HepG2 (cell line): ENCODE data around the gene ALDH3B1. TPM values are rescaled to one million over a fixed set of nuclear protein-coding genes. Genes with fewer than 3 reads are reported as not detected.
A peak's percentile ranks its signal among the peaks of the same experiment; 100 is the strongest.

Source experiments
- ATAC-seq: fragments of 200-7000 bp; cut with Tn5 transposase; 3 replicates; pipeline ENCODE4 v1.9.1; 2020; ENCODE audit warnings: mild to moderate bottlenecking, moderate library complexity
- BruUV-seq: library from RNA; stranded (reverse); fragments of 400-500 nt; replicated peaks from 2 replicates; lab custom pipeline; 2021; lab: Mats Ljungman, UMichigan
- CTCF ChIA-PET: fragments of 300-600 bp; formaldehyde crosslinking; extraction: SDS; loops from one replicate; lab custom pipeline; 2021; ENCODE audit warnings: low total read pairs, inconsistent platforms, low intra/inter-chr PET ratio; lab: Yijun Ruan, JAX
- POLR2A ChIA-PET: fragments of 350-600 bp; sonication (Branson Sonifier 250); formaldehyde crosslinking; loops from one replicate; lab custom pipeline; 2020; ENCODE audit warnings: antibody characterized with exemption, inconsistent platforms; lab: Yijun Ruan, JAX
- DNase-seq: peaks from one replicate; pipeline ENCODE4 v3.0.0-alpha.2; 2015; ENCODE audit warnings: low spot score
- FAIRE-seq: peaks from 3 replicates; lab custom pipeline; 2011; peaks lifted over from hg19 to GRCh38; lab: Jason Lieb, UNC
- H2AFZ ChIP-seq: one replicate; pipeline ENCODE4 v1.6.1; 2011; ENCODE audit warnings: low read length, inconsistent platforms
- H3K27ac ChIP-seq: fragments of 300-600 bp; 3 replicates; pipeline ENCODE4 v1.8.0; 2011; ENCODE audit warnings: mixed run types, mild to moderate bottlenecking, mixed read lengths, low read length, inconsistent platforms; ENCODE audit not compliant: insufficient read depth; ENCODE audit errors: extremely low read length
- H3K27me3 ChIP-seq, 2 experiments: fragments of 200-600 bp in 1 of 2; 2 replicates in 1 of 2; 3 replicates in 1 of 2; pipeline versions ENCODE4 v1.6.0 to v1.8.0; 2011; ENCODE audit warnings: low read length in 2 of 2, mild to moderate bottlenecking in 2 of 2, moderate library complexity in 2 of 2, inconsistent platforms in 1 of 2; ENCODE audit not compliant: insufficient read depth in 2 of 2, control insufficient read depth in 1 of 2
- H3K36me3 ChIP-seq, 2 experiments: fragments of 200-600 bp in 1 of 2; replicated peaks in 1 of 2; 2 replicates in 1 of 2; 3 replicates in 1 of 2; pipeline versions ENCODE4 v1.5.1 to v1.8.0; 2011; ENCODE audit warnings: low read length in 2 of 2, inconsistent platforms in 1 of 2; ENCODE audit not compliant: insufficient read depth in 2 of 2, control insufficient read depth in 1 of 2
- H3K4me1 ChIP-seq: 2 replicates; pipeline ENCODE4 v1.5.1; 2012; ENCODE audit warnings: low read length, inconsistent platforms; ENCODE audit not compliant: insufficient read depth
- H3K4me2 ChIP-seq: 2 replicates; pipeline ENCODE4 v1.6.0; 2011; ENCODE audit warnings: low read depth, low read length, inconsistent platforms
- H3K4me3 ChIP-seq, 3 experiments: fragments of 200-600 bp in 1 of 3; sonication (generic), shearing (Covaris generic) in 1 of 3; replicated peaks in 1 of 3; 2 replicates each; pipeline ENCODE4 v1.5.1; 2011 to 2016; ENCODE audit warnings: low read length in 3 of 3, inconsistent platforms in 2 of 3, low read depth in 2 of 3, mild to moderate bottlenecking in 2 of 3, control low read depth in 1 of 3, mixed read lengths in 1 of 3; ENCODE audit not compliant: insufficient read depth in 1 of 3
- H3K79me2 ChIP-seq: one replicate; pipeline ENCODE4 v1.6.1; 2011; ENCODE audit warnings: low read length, inconsistent platforms; ENCODE audit not compliant: insufficient read depth
- H3K9ac ChIP-seq: 2 replicates; pipeline ENCODE4 v1.6.0; 2011; ENCODE audit warnings: mild to moderate bottlenecking, low read depth, low read length, inconsistent platforms; ENCODE audit not compliant: insufficient read depth
- H3K9me3 ChIP-seq: 2 replicates; pipeline ENCODE4 v1.5.1; 2012; ENCODE audit warnings: mild to moderate bottlenecking, low read length
- H4K20me1 ChIP-seq: 2 replicates; pipeline ENCODE4 v1.6.0; 2011; ENCODE audit warnings: inconsistent platforms, mild to moderate bottlenecking, low read length, moderate library complexity; ENCODE audit not compliant: insufficient read depth
- AGO2 ChIP-seq: fragments of 200-400 bp; formaldehyde crosslinking; optimal IDR thresholded peaks from 2 replicates; pipeline ENCODE3; 2017; ENCODE audit warnings: mild to moderate bottlenecking, low read depth, low read length, moderate library complexity
- ATF1 ChIP-seq: IDR thresholded peaks from 2 replicates; pipeline ENCODE4 v1.6.1; 2016; ENCODE audit warnings: mild to moderate bottlenecking, control low read depth
- NFKB2 ChIP-seq: sonication (generic); formaldehyde crosslinking; IDR thresholded peaks from 2 replicates; pipeline ENCODE4 v1.4.0; 2020; ENCODE audit warnings: missing genetic modification reagents, borderline replicate concordance
- POLR2A ChIP-seq, 2 experiments: IDR thresholded peaks; 2 replicates each; pipeline ENCODE4 v1.6.1; 2011; ENCODE audit warnings: low read depth in 2 of 2, low read length in 2 of 2, mild to moderate bottlenecking in 1 of 2, moderate library complexity in 1 of 2; ENCODE audit not compliant: insufficient read depth in 1 of 2
- POLR2AphosphoS2 ChIP-seq: IDR thresholded peaks from 2 replicates; pipeline ENCODE4 v1.6.1; 2011; ENCODE audit warnings: low read depth, low read length, improper control_type of control experiment
- SETDB1 ChIP-seq: sonication (generic); formaldehyde crosslinking; IDR thresholded peaks from 2 replicates; pipeline ENCODE4 v1.5.1; 2020; ENCODE audit warnings: missing genetic modification reagents, mild to moderate bottlenecking, borderline replicate concordance
- ZNF431 ChIP-seq: sonication (generic); formaldehyde crosslinking; IDR thresholded peaks from 2 replicates; pipeline ENCODE4 v1.9.0; 2022; ENCODE audit warnings: missing genetic modification reagents, low read depth, mild to moderate bottlenecking, borderline replicate concordance
- ZNF577 ChIP-seq: sonication (generic); formaldehyde crosslinking; IDR thresholded peaks from 2 replicates; pipeline ENCODE4 v1.4.0; 2020; ENCODE audit warnings: mild to moderate bottlenecking, low read depth, missing genetic modification reagents, borderline replicate concordance
- ZNF629 ChIP-seq: sonication (generic); formaldehyde crosslinking; conservative IDR thresholded peaks from 2 replicates; pipeline ENCODE4 v1.5.0; 2020; ENCODE audit warnings: missing genetic modification reagents
- ZNF878 ChIP-seq: sonication (generic); formaldehyde crosslinking; IDR thresholded peaks from 2 replicates; pipeline ENCODE4 v1.8.1; 2023; ENCODE audit warnings: mild to moderate bottlenecking, missing genetic modification reagents, moderate library complexity
- WGBS: methylation state at CpG from one replicate; pipeline ENCODE4 v1.1.6; 2017; ENCODE audit warnings: low lambda C conversion rate; 5-methylcytosine and 5-hydroxymethylcytosine counted together
- in situ Hi-C: cut with HindIII; loops from 2 replicates; pipeline ENCODE4 v1.10.0; 2017; ENCODE audit warnings: low pct_unique_long_range_greater_than_20kb; ENCODE audit not compliant: extremely low pct_ligation_motif_present
- intact Hi-C: fragments of 100-400 bp; cut with micrococcal nuclease; formaldehyde crosslinking; loops from one replicate; pipeline ENCODE4 v1.10.0; 2022; ENCODE audit not compliant: unreplicated experiment
- polyA plus RNA-seq, 8 experiments: library from polyadenylated mRNA; depleted of rRNA in 3 of 8; stranded (reverse) in 7 of 8; unstranded in 1 of 8; fragments of >200 nt; fragmentation: Illumina TruSeq in 4 of 8; extraction: Trizol in 4 of 8; gene quantifications; 2 replicates each; pipeline versions ENCODE4 v1.2.1 to v1.2.3, GENCODE V29; 2011 to 2016; ENCODE audit warnings: low read depth in 4 of 8, missing spikeins in 1 of 8, mixed read lengths in 1 of 8; ENCODE audit not compliant: insufficient read depth in 1 of 8
- total RNA-seq, 5 experiments: library from RNA; depleted of rRNA; stranded (reverse); fragments of >200 nt; fragmentation: Illumina TruSeq; extraction: Trizol; gene quantifications; 2 replicates each; pipeline ENCODE4 v1.2.3, GENCODE V29; 2016; ENCODE audit warnings: low read depth in 1 of 5
- TF ChIP-seq, protein P1 (sequence below): sonication (generic); formaldehyde crosslinking; IDR thresholded peaks from 2 replicates; pipeline ENCODE4 v1.9.0; 2022; ENCODE audit warnings: missing genetic modification reagents, mild to moderate bottlenecking, borderline replicate concordance
- TF ChIP-seq, protein P2 (sequence below): sonication (generic); formaldehyde crosslinking; IDR thresholded peaks from 2 replicates; pipeline ENCODE4 v1.8.1; 2023; ENCODE audit warnings: mild to moderate bottlenecking, missing genetic modification reagents
- TF ChIP-seq, protein P3 (sequence below): sonication (generic); formaldehyde crosslinking; IDR thresholded peaks from 2 replicates; pipeline ENCODE4 v1.4.0; 2020; ENCODE audit warnings: missing genetic modification reagents
- TF ChIP-seq, protein P4 (sequence below): sonication (generic); formaldehyde crosslinking; IDR thresholded peaks from 2 replicates; pipeline ENCODE4 v1.4.0; 2020; ENCODE audit warnings: missing genetic modification reagents

ALDH3B1 gene
- total and polyA plus RNA-seq, 2 of the 13 experiments (the other 11 are each of a cell fraction or from before 2014, with no cell fraction given) = 4.0 to 6.7 TPM

DNA sequence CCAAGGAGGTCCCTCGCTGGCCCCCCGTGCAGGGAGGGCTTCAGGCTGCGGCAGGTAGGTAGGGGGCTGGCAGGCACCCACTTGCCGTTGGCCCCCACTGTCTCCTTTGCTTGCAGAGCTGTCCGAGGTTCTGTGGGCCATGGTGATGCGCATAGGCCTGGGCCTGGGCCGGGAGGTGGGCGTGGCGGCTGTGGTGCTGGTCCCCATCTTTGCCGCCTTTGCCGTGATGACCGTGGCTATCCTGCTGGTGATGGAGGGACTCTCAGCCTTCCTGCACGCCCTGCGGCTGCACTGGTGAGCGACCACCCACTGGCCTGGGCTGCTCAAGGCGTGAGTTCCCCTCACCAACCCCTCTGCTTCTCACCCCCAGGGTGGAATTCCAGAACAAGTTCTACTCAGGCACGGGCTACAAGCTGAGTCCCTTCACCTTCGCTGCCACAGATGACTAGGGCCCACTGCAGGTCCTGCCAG, 40.3 kb downstream of the ALDH3B1 start:
- H4K20me1 ChIP-seq = peaks cover 5% of the 10 kb centered on the region; the same call in 1 of the 2 replicates
- no peak overlapping the region for H3K4me2 ChIP-seq
- H3K36me3 ChIP-seq = peaks cover 18 to 36% of the 10 kb centered on the region in 2 experiments
- ATAC-seq = peak; percentile 3
- H3K9me3 ChIP-seq = no peaks in the 10 kb centered on the region
- BruUV-seq = no TSS peak
- ChIA-PET CTCF (no interaction called here), POLR2A (no interaction called here)
- H3K27ac ChIP-seq = no peak overlapping the region
- FAIRE-seq = no peak
- DNase-seq = no peak
- TF ChIP-seq, protein P1, sequence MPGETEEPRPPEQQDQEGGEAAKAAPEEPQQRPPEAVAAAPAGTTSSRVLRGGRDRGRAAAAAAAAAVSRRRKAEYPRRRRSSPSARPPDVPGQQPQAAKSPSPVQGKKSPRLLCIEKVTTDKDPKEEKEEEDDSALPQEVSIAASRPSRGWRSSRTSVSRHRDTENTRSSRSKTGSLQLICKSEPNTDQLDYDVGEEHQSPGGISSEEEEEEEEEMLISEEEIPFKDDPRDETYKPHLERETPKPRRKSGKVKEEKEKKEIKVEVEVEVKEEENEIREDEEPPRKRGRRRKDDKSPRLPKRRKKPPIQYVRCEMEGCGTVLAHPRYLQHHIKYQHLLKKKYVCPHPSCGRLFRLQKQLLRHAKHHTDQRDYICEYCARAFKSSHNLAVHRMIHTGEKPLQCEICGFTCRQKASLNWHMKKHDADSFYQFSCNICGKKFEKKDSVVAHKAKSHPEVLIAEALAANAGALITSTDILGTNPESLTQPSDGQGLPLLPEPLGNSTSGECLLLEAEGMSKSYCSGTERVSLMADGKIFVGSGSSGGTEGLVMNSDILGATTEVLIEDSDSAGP = no peak
- TF ChIP-seq POLR2AphosphoS2 (no peak), NFKB2 (CRISPR knock-in tag) (no peak), POLR2A (IDR thresholded peaks at IDR 0.05; ENCODE audit: insufficient read depth in 1 of 2, low read depth in 2 of 2, low read length in 2 of 2) (0 out of 4 replicates have a peak, but pooled peaks of 1 of the 2 experiments have one; percentile 6), ZNF878 (CRISPR knock-in tag) (no peak), ATF1 (CRISPR knock-in tag) (no peak), ZNF431 (CRISPR knock-in tag) (no peak), AGO2 (peak; percentile 26), ZNF629 (CRISPR knock-in tag) (no peak), ZNF577 (CRISPR knock-in tag) (no peak), SETDB1 (CRISPR knock-in tag) (no peak)
- TF ChIP-seq, protein P2, sequence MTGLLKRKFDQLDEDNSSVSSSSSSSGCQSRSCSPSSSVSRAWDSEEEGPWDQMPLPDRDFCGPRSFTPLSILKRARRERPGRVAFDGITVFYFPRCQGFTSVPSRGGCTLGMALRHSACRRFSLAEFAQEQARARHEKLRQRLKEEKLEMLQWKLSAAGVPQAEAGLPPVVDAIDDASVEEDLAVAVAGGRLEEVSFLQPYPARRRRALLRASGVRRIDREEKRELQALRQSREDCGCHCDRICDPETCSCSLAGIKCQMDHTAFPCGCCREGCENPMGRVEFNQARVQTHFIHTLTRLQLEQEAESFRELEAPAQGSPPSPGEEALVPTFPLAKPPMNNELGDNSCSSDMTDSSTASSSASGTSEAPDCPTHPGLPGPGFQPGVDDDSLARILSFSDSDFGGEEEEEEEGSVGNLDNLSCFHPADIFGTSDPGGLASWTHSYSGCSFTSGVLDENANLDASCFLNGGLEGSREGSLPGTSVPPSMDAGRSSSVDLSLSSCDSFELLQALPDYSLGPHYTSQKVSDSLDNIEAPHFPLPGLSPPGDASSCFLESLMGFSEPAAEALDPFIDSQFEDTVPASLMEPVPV (CRISPR knock-in tag) = no peak
- TF ChIP-seq, protein P3, sequence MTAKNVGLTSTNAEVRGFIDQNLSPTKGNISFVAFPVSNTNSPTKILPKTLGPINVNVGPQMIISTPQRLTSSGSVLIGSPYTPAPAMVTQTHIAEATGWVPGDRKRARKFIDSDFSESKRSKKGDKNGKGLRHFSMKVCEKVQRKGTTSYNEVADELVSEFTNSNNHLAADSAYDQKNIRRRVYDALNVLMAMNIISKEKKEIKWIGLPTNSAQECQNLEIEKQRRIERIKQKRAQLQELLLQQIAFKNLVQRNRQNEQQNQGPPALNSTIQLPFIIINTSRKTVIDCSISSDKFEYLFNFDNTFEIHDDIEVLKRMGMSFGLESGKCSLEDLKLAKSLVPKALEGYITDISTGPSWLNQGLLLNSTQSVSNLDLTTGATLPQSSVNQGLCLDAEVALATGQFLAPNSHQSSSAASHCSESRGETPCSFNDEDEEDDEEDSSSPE (CRISPR knock-in tag) = no peak
- TF ChIP-seq, protein P4, sequence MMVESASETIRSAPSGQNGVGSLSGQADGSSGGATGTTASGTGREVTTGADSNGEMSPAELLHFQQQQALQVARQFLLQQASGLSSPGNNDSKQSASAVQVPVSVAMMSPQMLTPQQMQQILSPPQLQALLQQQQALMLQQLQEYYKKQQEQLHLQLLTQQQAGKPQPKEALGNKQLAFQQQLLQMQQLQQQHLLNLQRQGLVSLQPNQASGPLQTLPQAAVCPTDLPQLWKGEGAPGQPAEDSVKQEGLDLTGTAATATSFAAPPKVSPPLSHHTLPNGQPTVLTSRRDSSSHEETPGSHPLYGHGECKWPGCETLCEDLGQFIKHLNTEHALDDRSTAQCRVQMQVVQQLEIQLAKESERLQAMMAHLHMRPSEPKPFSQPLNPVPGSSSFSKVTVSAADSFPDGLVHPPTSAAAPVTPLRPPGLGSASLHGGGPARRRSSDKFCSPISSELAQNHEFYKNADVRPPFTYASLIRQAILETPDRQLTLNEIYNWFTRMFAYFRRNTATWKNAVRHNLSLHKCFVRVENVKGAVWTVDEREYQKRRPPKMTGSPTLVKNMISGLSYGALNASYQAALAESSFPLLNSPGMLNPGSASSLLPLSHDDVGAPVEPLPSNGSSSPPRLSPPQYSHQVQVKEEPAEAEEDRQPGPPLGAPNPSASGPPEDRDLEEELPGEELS (CRISPR knock-in tag) = no peak
- WGBS = 97% methylated on average over 12 of the region's 18 CpGs
- H3K4me1 ChIP-seq = no peaks in the 10 kb centered on the region
- intact Hi-C loops = no loop called here
- no peaks in the 10 kb centered on the region for H3K27me3 ChIP-seq
- H3K4me3 ChIP-seq = no peak overlapping the region
- H3K9ac ChIP-seq = no peak overlapping the region
- in situ Hi-C loops = no loop called here
- H2AFZ ChIP-seq = no peak overlapping the region
- H3K79me2 ChIP-seq = no peaks in the 10 kb centered on the region
